HG02678 (cell line): ENCODE results near the gene DEGS2.

Source experiments
- ATAC-seq: cut with Tn5 transposase; IDR thresholded peaks from one replicate; pipeline ENCODE4 v1.9.1; 2021; ENCODE audit warnings: mild to moderate bottlenecking, moderate library complexity; ENCODE audit not compliant: unreplicated experiment

Gene DEGS2

DNA sequence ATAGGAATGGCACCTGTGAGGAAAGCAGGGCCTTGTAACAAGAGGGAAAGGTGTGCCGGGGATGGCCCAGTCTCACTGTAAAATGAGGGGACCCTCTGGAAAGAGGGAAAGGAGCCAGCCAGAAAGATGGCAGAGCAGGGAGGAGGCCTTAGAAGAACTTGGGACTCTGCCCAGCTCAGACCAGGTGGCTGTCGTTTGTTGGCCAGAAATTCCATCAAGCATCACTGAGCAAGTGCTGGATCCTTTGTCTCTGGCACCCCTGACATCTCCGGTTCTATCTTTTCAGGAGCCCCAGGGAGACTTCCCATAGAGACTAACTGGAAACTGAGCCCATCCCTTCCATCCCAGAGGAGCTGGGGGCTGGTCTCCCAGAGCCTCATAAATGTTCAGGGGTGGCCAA lies 43.3 kb downstream of the DEGS2 start:
- ATAC-seq = no peak

DNA sequence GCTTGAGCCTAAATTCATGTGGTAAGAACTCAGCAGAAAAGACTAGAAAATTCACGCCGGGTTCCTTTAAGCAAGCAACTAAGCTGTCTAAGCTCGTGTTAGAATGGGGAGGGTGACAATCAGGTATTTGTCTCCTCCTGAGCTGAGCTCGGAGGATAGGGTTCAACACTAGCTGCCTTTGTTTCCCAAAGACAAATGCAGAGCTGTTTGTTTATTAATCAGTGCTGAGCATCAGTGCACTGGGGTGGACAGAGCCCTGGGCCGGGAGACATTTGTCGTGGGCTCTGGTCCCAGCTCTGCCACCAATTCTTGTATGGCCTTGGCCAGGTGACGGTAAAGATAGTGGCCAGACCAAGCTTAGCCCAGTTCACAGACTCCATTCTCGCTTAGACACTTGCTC lies 43.7 kb downstream of the DEGS2 start:
- no peak for ATAC-seq

DNA sequence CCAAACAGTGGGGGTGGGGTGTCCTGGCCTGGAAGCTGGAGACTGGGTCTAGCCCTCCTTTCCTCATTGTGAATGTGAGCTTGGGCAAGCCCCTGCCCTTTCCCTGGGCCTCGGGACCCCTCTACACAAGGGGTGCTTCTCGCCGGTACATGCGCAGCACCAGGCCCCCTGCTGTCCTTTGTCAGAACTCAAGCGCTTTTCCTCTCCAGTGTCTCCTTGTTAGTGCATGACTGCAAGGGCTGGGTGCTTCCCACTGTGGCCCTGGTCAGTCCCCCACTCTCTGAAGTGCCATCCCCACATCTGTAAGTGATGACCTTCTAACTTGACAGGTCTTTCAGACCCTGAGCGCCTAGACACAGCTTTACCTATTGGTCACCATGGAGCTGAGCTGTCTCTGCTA lies 44.2 kb downstream of the DEGS2 start:
- no peak for ATAC-seq

DNA sequence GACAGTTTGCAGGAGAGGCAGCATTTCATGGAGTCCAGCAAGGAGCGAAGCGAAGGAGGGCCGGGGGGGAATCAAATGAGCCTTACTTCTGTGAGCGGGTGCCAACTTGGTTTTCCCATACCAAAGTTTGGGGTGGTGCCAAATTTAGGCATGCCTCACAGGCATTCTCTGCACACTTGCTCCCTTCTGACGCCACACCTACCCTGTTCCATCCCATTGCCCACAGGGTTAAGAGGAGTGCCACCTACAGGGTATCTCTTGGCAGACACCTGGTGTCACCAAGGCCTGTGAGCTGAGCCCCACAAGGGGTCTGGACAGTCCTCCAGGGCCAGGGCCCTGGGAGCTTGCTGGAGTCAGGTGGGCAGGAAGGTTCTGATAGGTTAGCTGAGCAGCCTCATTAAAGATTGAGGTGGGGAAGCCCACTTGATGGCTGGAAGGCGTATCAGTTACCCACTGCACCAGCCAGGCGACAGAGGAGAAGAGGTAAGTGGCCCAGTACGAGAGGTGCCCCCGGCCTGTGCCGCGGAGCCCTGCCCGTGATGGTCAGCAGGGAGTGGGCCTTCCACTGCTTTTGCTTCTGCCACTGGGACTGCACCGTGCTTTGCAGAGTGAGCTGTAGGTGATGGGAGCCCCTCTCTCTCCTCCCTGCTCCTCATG lies 45.2 kb downstream of the DEGS2 start:
- ATAC-seq = no peak

DNA sequence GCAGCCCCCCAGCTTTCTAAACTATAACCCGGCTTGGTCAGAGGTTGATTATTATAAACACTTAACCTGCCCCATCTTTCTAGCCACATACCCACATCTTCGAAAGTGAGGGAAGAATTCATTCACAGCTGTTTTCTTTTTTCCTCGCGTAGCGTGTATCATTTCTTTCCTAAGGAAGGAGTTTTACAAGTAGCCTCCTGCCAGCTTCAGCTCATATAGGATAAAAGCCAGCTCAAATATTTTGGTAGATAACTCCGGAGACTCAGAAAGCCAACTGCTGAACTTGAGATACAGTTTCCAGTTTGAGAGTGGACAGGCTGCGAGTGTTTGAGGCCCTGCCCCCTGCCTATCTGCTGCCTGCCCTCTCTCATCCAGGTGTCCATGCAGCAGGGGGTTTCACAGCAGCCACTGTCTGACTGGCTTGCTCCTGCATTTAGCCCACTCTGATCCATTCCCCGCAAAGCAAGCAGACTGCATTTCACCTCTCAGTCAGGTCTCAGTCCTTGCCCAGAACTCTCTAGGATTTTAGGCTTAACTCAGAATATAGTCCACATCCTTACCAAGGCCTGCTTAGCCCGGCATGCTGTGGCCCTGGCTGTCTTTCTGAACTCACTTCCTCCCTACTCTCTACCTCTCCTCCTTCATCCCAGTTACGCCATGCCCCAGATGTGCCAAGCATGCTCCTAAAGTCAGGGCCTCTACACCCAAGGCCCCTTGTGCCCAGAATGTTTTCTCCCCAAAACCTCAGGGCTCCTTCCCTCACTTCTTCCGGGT lies 47.3 kb downstream of the DEGS2 start:
- ATAC-seq = no peak

DNA sequence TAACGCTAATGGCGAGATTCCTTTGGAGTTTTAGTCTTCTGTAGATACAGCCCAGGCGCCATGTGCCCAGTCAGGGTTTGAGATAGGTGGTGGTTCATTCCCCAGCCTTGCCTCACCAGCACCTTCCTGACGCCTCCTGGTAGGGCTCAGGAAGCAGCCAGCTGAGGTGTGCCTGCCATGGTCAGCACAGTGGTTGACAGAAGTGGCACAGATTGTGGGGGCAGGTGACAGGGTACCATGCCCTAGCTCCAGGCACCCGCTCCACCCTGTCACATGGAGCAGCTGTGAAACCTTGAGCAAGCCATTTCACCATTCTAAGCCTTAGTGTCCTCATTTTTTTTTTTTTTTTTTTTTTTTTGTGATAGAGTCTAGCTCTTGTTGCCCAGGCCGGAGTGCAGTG lies 48.6 kb downstream of the DEGS2 start:
- no peak for ATAC-seq

- no peak for ATAC-seq
Observed at GRCh38 chr14:100109594-100109955, 49.9 kb downstream of the DEGS2 start.

DNA sequence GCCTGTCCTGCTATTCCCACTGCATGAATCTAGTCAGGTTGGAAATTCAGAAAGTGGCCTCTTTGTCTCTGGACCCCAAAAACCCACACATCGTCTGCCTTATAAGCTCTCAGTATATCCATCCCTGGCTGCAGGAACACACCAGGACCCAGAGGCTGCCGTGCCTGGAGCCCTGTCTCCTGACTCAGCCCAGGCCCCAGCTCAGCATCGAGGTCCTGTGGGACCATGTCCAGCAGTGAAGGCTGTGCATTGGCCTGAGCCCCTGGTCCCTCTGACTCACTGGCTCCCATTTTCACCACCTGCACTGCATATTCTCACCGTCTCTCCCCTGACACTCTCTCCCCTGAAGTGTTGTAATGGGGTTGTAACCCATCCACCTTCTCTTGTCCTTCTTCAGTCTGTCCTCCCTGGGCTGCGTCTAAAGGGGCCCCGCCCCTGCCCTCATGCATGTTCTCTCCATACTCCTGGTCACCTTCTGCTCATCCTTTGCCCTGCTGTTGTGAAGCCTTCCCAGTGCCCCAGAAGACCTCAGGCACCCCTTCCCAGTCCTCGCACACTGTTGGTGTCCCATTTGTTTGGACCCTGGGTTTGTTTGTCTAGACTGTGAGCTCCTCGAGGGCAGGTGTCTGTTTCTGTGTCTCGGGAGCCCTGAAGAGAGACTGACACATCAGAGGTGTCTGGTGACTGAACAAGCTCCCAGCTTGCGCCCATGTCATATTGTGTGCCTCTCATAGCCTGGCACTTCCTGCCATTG lies 50.4 kb downstream of the DEGS2 start:
- no peak for ATAC-seq

DNA sequence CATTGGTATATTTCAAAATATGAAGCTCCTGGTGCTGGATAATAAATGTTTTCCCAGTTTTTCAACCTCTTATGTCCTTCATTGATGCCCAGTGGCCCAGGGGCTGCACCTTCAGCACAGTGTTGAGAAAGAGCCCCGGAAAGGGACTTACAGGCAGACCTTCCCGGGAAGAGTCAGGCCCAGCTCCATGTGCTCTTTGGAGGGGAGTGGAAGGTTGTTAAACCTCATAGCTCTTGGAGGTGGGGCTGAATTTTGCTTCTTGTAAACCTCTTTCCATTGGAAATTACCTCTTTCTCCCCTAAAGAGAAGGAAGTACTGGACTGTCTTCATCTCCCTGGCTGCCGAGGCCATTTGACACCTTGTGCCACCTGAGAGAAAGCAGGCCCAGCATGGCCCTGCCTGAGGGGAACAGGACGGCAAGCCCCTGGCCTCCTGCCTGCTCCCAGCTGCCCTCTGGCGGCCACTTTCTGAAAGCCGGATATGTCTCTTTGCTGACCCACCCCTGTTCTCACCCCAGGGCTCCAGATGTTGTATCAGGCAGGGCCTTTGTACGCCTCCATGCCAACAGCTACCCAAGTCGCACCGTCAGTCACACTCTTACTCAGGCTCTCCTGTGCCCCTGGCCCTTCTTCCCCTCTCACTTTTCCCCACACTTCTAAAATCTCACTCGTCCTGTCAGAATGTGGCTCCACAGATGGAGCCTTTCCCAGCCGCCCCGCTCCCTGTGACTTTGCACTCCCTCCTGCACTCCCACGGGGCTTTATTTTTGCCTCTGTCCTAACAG lies 51.2 kb downstream of the DEGS2 start:
- peak; percentile 77 for ATAC-seq

GRCh38 chr14:100107236-100107635 lies 52.2 kb downstream of the DEGS2 start:
- ATAC-seq = no peak

DNA sequence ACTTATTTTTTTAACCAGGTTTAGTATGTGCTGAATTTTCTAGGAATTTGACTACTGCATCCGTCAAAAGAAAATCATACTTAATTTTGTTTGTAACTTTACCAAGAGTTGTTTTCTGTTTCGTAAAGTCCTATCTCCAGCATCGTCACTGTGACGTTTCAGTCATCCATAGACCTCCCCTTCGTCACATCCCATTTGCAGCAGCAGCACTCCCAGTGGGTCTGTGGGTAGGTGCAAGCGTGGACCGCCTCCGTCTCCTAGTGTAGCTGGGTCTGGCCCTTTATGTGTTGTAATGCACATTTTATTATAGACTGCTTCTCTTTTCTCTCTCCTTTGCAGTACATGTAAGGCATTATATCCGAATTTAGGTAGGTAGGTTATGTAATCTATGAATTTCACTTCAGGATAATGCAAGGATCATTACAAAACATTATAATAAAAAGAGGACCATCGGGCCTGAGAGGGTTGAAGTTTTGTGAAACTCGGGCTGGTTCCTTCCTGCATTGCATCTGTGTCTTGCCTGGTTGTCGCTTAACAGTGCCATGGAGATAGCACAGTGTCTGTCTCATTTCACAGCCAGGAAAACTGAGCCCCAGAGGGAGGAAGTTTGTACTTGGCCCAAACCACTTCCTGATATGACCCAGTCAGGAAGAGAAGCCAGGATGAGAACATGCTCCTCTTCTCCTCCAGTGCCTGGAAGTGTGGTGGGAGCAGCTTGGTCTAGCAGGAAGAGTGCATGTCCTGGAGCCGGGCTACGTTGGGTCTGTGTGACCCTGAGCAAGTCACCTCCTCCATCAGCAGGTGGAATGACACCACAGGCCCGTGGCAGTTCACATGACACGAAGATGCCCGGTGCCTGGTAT lies 53.0 kb downstream of the DEGS2 start:
- ATAC-seq = no peak

GRCh38 chr14:100105357-100106169 lies 53.9 kb downstream of the DEGS2 start:
- ATAC-seq = no peak

DNA sequence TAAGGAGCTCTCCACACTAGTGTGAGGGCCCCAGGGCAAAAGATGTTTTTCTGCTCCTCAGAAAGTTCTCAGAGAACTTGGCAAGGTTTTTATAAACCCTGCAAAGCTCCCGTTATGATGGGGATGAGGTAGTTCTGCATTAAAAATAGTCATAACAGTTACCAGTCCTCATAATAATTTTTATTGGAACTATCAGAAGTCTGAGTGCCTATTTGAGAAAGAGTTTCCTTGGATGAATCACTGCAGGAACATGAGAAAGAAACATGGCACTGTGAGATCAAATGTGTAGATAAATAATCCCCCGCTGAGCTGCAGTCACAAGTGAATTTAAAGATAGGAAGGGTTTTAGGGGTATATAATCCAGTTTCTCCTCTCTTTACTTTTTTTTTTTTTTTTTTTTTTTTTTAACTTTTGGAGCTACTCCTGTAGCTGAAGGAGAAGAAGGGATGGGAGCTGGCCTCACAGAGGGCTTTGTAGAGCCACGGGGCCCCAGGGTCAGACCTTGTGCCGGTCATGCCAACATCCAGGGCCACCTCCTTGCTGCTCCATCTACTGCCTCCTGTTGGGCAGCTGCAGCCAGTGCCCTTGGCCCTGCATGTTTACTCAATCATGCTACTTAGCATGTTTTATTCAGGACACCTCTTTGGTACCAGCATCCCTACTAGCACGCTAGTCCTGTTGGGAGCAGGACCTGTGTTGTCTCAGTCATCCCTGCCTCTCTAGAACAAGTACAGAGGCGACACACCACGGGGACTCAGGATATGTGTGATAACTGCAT lies 54.7 kb downstream of the DEGS2 start:
- ATAC-seq = no peak

- ATAC-seq = no peak
Observed at GRCh38 chr14:100104006-100104352, 55.5 kb downstream of the DEGS2 start.

DNA sequence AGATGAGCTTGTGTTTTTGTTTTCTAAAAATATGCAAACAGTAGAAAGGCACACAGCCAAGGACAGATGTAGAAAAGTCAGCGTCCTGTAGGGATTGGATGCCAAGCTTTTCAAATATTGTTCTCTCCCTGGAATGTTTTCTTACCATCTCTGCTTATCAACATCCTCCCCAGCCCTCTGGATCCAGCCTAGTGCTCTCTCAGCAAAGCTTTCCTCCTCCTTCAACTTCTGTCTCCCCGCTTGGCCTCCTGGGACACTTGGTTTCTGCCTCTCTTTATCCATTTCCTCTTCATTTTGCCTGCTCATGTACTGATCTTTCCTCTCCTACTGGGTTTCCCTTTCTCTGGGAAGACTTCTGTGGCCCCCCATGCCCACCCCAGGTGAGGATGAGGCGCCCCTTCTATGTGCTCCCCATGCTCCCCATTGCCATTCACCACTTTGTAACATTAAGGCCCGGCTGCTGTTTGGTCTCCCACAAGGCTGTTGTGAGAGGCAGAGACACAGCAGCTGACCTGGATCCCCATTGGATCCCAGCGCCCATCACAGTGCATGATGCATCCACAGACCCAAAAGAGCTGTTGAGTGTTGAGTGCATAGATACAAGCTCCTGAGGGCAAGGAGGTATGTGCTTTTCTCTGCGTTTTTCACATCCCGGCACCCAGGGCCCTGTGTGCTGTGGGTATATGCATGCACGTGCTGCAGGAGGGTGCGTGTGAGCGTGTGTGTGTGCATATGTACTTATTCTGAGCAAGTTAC lies 56.0 kb downstream of the DEGS2 start:
- ATAC-seq = no peak

DNA sequence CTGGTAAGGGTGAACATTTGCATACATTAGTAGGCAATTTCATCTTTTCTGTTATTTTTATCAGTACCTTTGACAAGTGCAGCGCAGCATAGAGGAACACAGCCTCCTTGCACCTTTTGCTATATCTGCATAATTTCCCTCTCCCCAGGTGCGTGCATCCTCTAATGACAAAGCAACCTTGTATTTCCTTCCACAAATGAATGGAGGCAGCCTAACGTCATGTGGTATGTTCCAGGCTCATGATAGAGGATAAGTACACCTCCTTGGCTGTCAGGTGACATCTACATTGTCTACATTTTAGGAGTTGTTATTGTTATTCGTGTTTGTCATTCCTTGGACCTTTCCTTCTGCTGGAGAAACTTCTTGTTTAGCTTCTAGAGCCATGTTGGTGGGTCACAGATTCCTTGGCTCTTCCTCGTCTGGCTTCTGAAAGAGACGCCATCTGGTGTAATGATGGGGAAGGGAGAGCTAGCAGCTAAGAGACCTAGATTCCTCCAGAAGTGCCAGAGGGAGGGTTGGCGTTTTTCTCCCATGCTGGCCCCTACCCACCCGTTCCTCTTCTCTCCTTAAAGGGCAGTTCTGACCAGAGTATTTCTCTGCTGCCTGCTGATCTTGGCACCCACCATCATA lies 57.2 kb downstream of the DEGS2 start:
- ATAC-seq = no peak

- ATAC-seq = no peak
Observed at GRCh38 chr14:100100032-100100703, 59.3 kb downstream of the DEGS2 start.
